Esophagus squamous epithelium (tissue), 5 donors: ENCODE data around the gene ATG9B. TPM values are rescaled to one million over a fixed set of nuclear protein-coding genes. Genes with fewer than 3 reads are reported as not detected.
A peak's percentile ranks its signal among the peaks of the same experiment; 100 is the strongest.

Experiments used
- DNase-seq: peaks from one replicate; lab custom pipeline; 2025; lab: John Stamatoyannopoulos, UW
- H3K27ac ChIP-seq, 4 donors: fragments of 200-600 bp; sonication (generic); one replicate each; pipeline ENCODE4 v1.5.1; 2016 to 2019; ENCODE audit warnings: mild to moderate bottlenecking in 1 of 4
- H3K27me3 ChIP-seq, 4 donors: fragments of 200-600 bp; sonication (generic); 1 replicate in 3 of 4; 2 replicates in 1 of 4; pipeline versions ENCODE4 v1.5.1 to v1.6.0; 2017 to 2021; ENCODE audit warnings: antibody characterized with exemption in 1 of 4
- H3K36me3 ChIP-seq, 3 donors: fragments of 200-600 bp; sonication (generic); one replicate each; pipeline ENCODE4 v1.5.1; 2016 to 2019
- H3K4me1 ChIP-seq, 3 donors: fragments of 200-600 bp; sonication (generic); one replicate each; pipeline ENCODE4 v1.5.1; 2017 to 2019
- H3K4me3 ChIP-seq, 4 donors: fragments of 200-600 bp; sonication (generic); 1 replicate in 3 of 4; 2 replicates in 1 of 4; pipeline ENCODE4 v1.5.1; 2016 to 2019; ENCODE audit warnings: mild to moderate bottlenecking in 2 of 4, moderate library complexity in 1 of 4
- H3K9me3 ChIP-seq, 3 donors: fragments of 200-600 bp; sonication (generic); one replicate each; pipeline ENCODE4 v1.5.1; 2016 to 2019
- CTCF ChIP-seq, 6 experiments: fragments of 450-650 bp in 4 of 6; fragments of 200-600 bp in 2 of 6; sonication (generic) in 2 of 6; IDR thresholded peaks; one replicate each; pipeline ENCODE4 v1.5.1; 2016 to 2019; ENCODE audit warnings: antibody characterized with exemption in 6 of 6, mild to moderate bottlenecking in 4 of 6, moderate library complexity in 4 of 6
- POLR2A ChIP-seq, 4 donors: fragments of 450-650 bp; IDR thresholded peaks; one replicate each; pipeline ENCODE4 v1.6.1; 2017; ENCODE audit warnings: antibody characterized with exemption in 4 of 4, mild to moderate bottlenecking in 4 of 4, moderate library complexity in 3 of 4
- WGBS, 2 donors: methylation state at CpG; one replicate each; pipeline ENCODE4 v1.1.5; 2018; 5-methylcytosine and 5-hydroxymethylcytosine counted together
- intact Hi-C: fragments of 100-400 bp; cut with DNase I; formaldehyde crosslinking; loops from one replicate; pipeline ENCODE4 v1.15.0; 2022
- total RNA-seq, 4 donors: library from RNA; depleted of rRNA; stranded (reverse); fragments of >200 nt; gene quantifications; one replicate each; pipeline ENCODE4 v1.1.0, GENCODE V29; 2016
- donor health status: DM: yes; HTN: yes; CAD: no.

Gene ATG9B
- total RNA-seq, 4 donors from 2014 or later, result 1.5 to 45.2 (median 12.8) TPM

DNA sequence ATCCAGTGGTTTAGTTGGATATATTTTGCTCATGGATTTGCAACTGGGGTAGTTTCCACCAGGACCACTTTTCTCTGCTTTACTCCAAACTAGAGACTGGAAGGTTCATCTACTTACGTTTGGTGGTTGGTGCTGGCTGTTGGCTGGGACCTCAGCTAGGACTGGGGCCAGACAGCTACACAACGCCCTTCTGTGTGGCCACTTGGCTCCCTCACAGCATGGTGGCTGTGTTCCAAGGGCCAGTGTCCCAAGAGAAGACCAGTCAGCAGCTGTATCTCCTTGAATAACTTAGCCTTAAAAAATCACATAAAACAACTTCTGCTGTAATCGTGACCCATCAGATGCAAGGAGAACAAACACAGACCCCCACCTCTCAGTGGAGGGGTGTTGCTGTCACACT, 41.9 kb downstream of the ATG9B start:
- 47 to 56% methylated on average over 2 of the region's 3 CpGs for WGBS, 2 donors
- DNase-seq, result no peak
- TF ChIP-seq POLR2A (IDR thresholded peaks at IDR 0.05), result no peak
- Histone ChIP-seq H3K4me1 (peaks cover 6 to 29% (median 22%) of the 10 kb centered on the region in 3 donors), H3K36me3 (no peaks in the 10 kb centered on the region), H3K4me3 (no peak overlapping the region), H3K27me3 (peaks cover 0 to 77% (median 2%) of the 10 kb centered on the region in 4 donors), H3K27ac (no peak overlapping the region), H3K9me3 (no peaks in the 10 kb centered on the region)
- intact Hi-C loops, result no loop called here

DNA sequence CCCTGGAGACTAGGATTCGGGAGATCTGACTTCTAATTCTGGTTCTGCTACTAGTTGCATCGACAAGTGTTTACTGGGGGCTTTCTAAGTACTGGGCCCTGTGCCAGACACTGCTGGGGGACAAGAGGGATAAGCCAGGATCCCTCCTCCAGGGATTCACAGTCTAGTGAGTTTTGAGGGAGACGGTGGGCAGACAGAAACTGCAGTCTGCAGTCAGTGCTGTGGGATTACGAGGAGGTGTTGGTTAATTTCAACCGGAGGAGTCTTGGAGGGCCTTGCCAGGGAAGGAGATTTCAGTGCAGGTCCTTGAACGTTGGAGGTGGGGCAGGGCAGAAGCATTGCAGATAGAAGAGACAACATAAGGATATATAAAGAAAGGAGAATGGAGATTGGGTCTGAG, 42.6 kb downstream of the ATG9B start:
- Histone ChIP-seq H3K4me1 (peaks cover 6 to 36% (median 22%) of the 10 kb centered on the region in 3 donors), H3K27me3 (peaks cover 0 to 82% (median 8%) of the 10 kb centered on the region in 4 donors), H3K36me3 (no peaks in the 10 kb centered on the region), H3K9me3 (no peaks in the 10 kb centered on the region), H3K27ac (no peak overlapping the region), H3K4me3 (no peak overlapping the region)
- TF ChIP-seq CTCF (IDR thresholded peaks at IDR 0.05) (no peak), POLR2A (IDR thresholded peaks at IDR 0.05) (no peak)
- no peak for DNase-seq
- intact Hi-C loops, result no loop called here
- 64 to 73% methylated on average over 5 to 6 of the region's 6 CpGs for WGBS, 2 donors

DNA sequence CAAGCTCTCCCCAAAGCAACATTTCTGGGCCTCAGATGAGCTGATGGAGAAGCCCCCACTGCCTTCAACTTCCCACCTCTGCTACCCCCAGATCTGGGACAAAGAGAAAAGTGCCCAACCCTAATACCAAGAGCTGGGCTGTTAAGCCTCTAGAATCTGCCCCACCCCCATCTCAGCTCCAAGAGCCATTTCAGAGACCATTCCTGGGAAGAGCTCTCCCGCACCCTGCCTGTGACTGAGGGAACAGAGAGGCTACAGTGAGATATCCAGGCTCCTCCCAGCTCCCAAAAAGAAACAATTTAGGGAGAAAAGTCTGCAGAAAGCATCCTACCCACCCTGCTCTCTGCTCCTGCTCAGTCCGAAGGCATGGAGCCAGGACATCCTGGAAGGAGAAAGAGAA, 43.6 kb downstream of the ATG9B start:
- H3K4me3 ChIP-seq, result no peak overlapping the region
- H3K27ac ChIP-seq, result no peak overlapping the region
- intact Hi-C loops, result no loop called here
- peaks cover 0 to 89% (median 11%) of the 10 kb centered on the region in 4 donors for H3K27me3 ChIP-seq
- TF ChIP-seq POLR2A (IDR thresholded peaks at IDR 0.05) (no peak), CTCF (IDR thresholded peaks at IDR 0.05) (no peak)
- peaks cover 6 to 40% (median 25%) of the 10 kb centered on the region in 3 donors for H3K4me1 ChIP-seq
- 8 to 20% methylated on average over 1 to 2 of the region's 2 CpGs for WGBS, 2 donors
- no peaks in the 10 kb centered on the region for H3K9me3 ChIP-seq
- no peak for DNase-seq
- no peaks in the 10 kb centered on the region for H3K36me3 ChIP-seq

- intact Hi-C loops, result no loop called here
- DNase-seq, result no peak
- peaks cover 0 to 89% (median 11%) of the 10 kb centered on the region in 4 donors for H3K27me3 ChIP-seq
Measured at GRCh38 chr7:150979713-150980390, 44.4 kb downstream of the ATG9B start.

GRCh38 chr7:150978126-150978789, 46.0 kb downstream of the ATG9B start, which contains the start of gene KCNH2:
KCNH2 (minus strand) TSS chr7:150978321; CDS start chr7:150977913, 408 bp downstream.
- Histone ChIP-seq H3K36me3 (no peaks in the 10 kb centered on the region), H3K4me3 (peak within 1 kb of the TSS; percentile 12 to 63 (median 40)), H3K4me1 (peaks cover 15 to 63% (median 43%) of the 10 kb centered on the region in 3 donors), H3K27ac (peak within 1 kb of the TSS; percentile 31 to 82 (median 68)), H3K9me3 (no peaks in the 10 kb centered on the region), H3K27me3 (peaks cover 0 to 100% (median 11%) of the 10 kb centered on the region in 4 donors)
- 6% methylated on average over 17 of the region's 81 CpGs; no CpG with 5 or more reads in 1 of the 2 donors for WGBS, 2 donors
- intact Hi-C loops, result no loop called here
- no peak for DNase-seq
- no peak for TF ChIP-seq CTCF (IDR thresholded peaks at IDR 0.05)
- TF ChIP-seq POLR2A (IDR thresholded peaks at IDR 0.05), result no peak

More at GRCh38 chr7:150979713-150980390, 44.4 kb downstream of the ATG9B start:
- 23% methylated on average over 2 of the region's 7 CpGs; no CpG with 5 or more reads in 1 of the 2 donors for WGBS, 2 donors
- Histone ChIP-seq H3K27ac (peak overlapping the region in 3 of 4 donors; percentile 57 to 82 (median 74)), H3K36me3 (no peaks in the 10 kb centered on the region), H3K4me3 (no peak overlapping the region), H3K9me3 (no peaks in the 10 kb centered on the region), H3K4me1 (peaks cover 6 to 48% (median 33%) of the 10 kb centered on the region in 3 donors)
- TF ChIP-seq CTCF (IDR thresholded peaks at IDR 0.05), result no peak
- TF ChIP-seq POLR2A (IDR thresholded peaks at IDR 0.05), result no peak
